Ramos (cell line): ENCODE results near the gene SDK2.
"Not testable (repeated sequence)": the region's sequence is repeated elsewhere in the genome, so short reads cannot be mapped to it uniquely, and the experiment has no call there.

Experiments
- in situ Hi-C: fragments of 300-500 bp; cut with MboI; formaldehyde crosslinking; loops from one replicate; pipeline ENCODE4 v1.14.3; 2022; ENCODE audit warnings: low sequenced_read_pairs; ENCODE audit not compliant: unreplicated experiment

Gene SDK2

DNA sequence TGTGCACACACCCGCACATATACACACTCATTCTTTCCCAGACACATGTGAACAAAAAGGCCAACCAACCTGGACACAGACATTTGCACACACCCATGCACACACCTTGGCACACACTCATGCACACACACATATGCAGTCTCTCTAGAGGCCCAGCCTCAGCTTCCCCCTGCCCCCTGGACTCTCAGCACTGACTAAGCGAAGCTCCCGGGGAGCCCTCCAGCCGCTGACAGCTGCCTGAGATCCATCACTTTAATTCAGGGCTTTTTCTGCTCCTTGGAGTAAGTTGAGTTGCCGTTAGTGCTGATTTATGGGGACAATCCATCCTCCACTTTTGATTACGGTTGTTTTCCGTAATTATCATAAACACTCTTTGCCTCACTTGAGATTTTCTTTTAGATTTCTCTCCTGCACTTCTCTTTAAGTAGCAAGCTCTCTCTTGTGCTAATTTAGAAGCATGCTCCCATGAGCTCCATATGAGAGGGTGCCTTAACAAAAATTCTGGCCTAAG, 173.9 kb downstream of the SDK2 start:
- in situ Hi-C loops, result no loop called here

- in situ Hi-C loops, result no loop called here
Measured at GRCh38 chr17:73469311-73469710, 174.9 kb downstream of the SDK2 start.

GRCh38 chr17:73468221-73468620, 176.0 kb downstream of the SDK2 start:
- in situ Hi-C loops, result no loop called here

GRCh38 chr17:73467651-73468050, 176.6 kb downstream of the SDK2 start:
- in situ Hi-C loops, result no loop called here

- in situ Hi-C loops, result no loop called here
Measured at GRCh38 chr17:73466704-73467433, 177.4 kb downstream of the SDK2 start.

DNA sequence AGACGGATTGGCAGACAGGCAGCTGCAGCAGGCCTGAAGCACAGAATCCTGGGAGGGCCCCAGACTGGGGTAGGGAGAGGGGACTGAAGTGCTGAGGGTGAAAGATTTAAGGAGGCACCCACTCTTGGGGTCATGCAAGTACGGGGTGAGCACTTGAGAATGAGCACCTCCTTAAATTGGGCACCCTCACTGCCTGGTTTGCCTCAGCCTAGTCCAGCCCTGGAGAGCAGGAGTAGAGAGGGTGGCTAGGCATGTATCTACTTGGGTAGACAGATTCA, 178.4 kb downstream of the SDK2 start:
- in situ Hi-C loops, result no loop called here

DNA sequence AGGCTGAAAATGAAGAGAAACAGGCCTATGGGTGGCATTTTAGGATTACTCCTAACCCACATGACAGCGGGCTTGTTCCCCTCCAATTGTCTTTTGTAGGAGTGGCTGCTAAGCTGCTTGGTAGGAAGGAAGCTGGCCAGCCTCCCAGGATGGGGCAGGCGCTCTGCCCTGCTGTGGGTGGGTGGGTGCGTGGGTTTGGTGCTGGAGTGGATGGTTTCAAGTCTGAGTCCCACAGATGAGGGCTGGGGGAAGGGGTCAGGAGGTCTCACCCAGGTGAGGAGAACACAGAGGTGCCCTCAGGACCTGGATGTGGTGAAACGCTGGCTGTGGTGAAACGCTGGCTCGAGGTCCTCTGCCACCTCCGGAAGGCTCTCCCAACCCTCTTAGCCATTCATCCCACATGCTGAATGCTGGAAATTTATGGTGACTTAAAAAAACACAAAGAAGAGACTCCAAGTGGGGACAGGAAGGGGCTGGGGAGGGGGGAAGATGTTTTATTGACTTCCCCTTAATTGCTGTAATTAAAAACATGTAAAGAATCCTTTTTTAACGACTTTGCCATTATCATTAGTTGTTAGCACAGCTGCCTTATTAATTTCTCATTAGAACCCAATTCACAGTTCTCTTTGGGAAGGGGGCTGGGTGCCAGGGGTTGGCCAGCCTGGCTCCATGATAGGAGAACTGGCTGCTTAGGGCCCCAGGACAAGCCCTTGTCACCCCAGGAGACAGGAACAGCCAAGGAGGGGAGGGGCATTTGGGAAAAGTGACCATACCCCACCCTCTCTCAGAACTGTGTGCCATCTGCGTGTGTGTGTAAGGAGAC, 178.9 kb downstream of the SDK2 start:
- in situ Hi-C loops, result no loop called here

- in situ Hi-C loops, result no loop called here
Measured at GRCh38 chr17:73464447-73464846, 179.8 kb downstream of the SDK2 start.

- in situ Hi-C loops, result no loop called here
Measured at GRCh38 chr17:73463821-73464220, 180.4 kb downstream of the SDK2 start.

- in situ Hi-C loops, result no loop called here
Measured at GRCh38 chr17:73462823-73463222, 181.4 kb downstream of the SDK2 start.

- in situ Hi-C loops, result no loop called here
Measured at GRCh38 chr17:73459980-73460379, 184.3 kb downstream of the SDK2 start.

DNA sequence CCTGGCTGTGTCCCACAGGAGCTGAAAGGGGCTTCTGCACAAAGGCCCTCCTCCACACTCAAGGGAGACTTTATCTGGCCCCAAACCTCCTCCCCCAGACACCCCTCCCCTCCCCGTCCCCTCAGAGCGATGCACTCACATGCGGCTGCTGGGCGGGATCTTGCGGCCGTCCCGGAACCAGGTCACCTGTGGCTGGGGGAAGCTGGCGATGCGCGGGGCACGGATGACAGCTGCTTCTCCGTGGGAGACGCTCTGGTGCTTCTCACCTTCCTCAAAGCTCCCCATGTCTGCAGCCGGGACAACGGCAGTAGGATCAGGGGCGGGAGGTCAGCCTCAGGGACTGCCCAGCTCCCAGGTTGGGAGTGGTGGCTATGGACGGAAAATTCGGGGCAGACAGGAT, 188.5 kb downstream of the SDK2 start:
- in situ Hi-C loops, result no loop called here

- in situ Hi-C loops, result no loop called here
Measured at GRCh38 chr17:73455050-73455687, 189.1 kb downstream of the SDK2 start.

DNA sequence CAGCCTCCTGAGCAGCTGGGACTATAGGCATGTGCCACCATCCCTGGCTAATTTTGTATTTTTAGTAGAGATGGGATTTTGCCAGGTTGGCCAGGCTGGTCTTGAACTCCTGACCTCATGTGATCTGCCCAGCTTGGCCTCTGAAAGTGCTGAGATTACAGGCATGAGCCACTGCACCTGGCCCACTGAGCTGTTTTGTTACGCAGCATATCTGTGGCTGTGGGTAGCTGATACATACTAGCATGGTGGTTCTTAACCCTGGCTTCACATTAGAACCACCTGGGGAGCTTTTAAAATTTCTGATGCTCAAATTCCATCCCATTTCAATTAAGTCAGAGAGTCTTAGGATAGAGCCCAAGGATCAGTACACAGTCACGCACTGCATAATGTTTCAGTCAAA, 190.8 kb downstream of the SDK2 start:
- in situ Hi-C loops, result not testable (repeated sequence)

- in situ Hi-C loops, result no loop called here
Measured at GRCh38 chr17:73453090-73453489, 191.2 kb downstream of the SDK2 start.

GRCh38 chr17:73452009-73452408, 192.2 kb downstream of the SDK2 start:
- in situ Hi-C loops, result no loop called here

DNA sequence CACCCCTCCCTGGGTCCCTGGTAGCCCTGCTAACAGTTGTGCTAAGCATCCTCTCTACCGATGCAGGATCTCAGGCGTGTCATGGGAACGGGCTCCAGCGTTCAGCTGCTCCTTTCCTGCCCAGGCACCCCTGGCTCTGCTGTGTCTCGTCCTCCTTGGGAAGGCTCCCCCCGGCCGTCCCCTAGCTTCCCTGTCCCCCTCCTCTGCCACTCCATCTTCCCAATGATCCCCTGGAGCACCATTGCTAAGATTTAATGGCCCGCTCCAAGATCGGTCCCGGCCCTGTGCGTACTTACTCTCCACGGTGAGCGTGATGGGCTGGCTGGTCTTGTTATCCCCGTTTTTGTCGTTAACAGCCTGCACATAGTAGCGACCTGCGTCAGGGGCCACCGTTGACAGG, 196.9 kb downstream of the SDK2 start:
- in situ Hi-C loops, result no loop called here

- in situ Hi-C loops, result no loop called here
Measured at GRCh38 chr17:73446617-73447016, 197.6 kb downstream of the SDK2 start.

GRCh38 chr17:73445466-73445865, 198.8 kb downstream of the SDK2 start:
- in situ Hi-C loops, result no loop called here

DNA sequence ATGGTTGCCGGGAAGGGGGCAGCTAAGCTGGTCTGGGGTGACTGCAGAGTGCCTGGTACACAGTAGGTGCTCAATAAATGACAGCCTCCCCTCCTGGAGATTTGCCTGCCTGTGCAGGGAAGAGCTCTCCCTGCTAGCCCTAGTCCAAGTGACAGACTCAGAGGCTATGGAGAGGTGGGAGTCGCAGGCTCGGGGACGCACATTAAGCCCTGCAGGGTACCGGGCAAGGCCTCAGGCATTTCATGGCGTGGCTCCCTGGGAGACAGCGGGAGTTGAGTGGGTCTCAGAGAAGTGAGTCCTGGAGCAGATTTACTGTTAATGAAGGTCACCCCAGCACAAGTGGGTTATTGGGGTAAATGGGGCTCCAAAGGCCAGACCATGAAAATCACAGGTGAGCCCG, 200.2 kb downstream of the SDK2 start:
- in situ Hi-C loops, result no loop called here

DNA sequence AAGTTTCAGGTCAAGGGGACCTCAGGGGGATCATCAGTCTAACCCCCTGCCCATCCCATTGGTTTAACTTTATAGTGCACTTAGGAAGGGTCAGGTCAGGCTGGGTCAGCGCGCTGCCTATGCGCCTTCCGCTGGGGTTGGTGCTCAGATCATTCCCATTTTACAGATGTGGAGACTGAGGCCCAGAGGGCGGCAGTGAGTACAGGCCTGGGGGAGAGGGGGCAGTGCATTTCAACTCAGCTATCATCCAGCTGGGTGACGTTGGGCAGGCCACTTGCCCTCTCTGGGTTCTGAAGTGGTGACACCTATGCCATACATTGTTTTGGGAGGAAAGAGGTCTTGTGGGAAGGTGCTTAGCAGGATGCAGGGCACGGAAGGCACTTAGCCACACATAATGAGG, 204.6 kb downstream of the SDK2 start:
- in situ Hi-C loops, result loop anchor here (10.0 kb wide), 1 partner anchor 515 kb away; no protein-coding TSS in a partner anchor
